ENCODE data around the gene CMC2.

GRCh38 chr16:80954985-80955384 is 51.7 kb downstream of the CMC2 start:
- no peak for TF ChIP-seq RFX5 (IDR thresholded peaks at IDR 0.05; ENCODE audit: low read depth, low read length)
- TF ChIP-seq, protein P1, sequence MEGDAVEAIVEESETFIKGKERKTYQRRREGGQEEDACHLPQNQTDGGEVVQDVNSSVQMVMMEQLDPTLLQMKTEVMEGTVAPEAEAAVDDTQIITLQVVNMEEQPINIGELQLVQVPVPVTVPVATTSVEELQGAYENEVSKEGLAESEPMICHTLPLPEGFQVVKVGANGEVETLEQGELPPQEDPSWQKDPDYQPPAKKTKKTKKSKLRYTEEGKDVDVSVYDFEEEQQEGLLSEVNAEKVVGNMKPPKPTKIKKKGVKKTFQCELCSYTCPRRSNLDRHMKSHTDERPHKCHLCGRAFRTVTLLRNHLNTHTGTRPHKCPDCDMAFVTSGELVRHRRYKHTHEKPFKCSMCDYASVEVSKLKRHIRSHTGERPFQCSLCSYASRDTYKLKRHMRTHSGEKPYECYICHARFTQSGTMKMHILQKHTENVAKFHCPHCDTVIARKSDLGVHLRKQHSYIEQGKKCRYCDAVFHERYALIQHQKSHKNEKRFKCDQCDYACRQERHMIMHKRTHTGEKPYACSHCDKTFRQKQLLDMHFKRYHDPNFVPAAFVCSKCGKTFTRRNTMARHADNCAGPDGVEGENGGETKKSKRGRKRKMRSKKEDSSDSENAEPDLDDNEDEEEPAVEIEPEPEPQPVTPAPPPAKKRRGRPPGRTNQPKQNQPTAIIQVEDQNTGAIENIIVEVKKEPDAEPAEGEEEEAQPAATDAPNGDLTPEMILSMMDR (IDR thresholded peaks at IDR 0.05 in 2 of 3, conservative IDR thresholded peaks at IDR 0.05 in 1 of 3; ENCODE audit: control insufficient read depth in 2 of 3, extremely low read depth in 1 of 3, insufficient read depth in 1 of 3, low read depth in 3 of 3, low read length in 3 of 3): no peak
- TF ChIP-seq, protein P2, sequence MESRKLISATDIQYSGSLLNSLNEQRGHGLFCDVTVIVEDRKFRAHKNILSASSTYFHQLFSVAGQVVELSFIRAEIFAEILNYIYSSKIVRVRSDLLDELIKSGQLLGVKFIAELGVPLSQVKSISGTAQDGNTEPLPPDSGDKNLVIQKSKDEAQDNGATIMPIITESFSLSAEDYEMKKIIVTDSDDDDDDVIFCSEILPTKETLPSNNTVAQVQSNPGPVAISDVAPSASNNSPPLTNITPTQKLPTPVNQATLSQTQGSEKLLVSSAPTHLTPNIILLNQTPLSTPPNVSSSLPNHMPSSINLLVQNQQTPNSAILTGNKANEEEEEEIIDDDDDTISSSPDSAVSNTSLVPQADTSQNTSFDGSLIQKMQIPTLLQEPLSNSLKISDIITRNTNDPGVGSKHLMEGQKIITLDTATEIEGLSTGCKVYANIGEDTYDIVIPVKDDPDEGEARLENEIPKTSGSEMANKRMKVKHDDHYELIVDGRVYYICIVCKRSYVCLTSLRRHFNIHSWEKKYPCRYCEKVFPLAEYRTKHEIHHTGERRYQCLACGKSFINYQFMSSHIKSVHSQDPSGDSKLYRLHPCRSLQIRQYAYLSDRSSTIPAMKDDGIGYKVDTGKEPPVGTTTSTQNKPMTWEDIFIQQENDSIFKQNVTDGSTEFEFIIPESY (IDR thresholded peaks at IDR 0.05): no peak
- TF ChIP-seq, protein P3, sequence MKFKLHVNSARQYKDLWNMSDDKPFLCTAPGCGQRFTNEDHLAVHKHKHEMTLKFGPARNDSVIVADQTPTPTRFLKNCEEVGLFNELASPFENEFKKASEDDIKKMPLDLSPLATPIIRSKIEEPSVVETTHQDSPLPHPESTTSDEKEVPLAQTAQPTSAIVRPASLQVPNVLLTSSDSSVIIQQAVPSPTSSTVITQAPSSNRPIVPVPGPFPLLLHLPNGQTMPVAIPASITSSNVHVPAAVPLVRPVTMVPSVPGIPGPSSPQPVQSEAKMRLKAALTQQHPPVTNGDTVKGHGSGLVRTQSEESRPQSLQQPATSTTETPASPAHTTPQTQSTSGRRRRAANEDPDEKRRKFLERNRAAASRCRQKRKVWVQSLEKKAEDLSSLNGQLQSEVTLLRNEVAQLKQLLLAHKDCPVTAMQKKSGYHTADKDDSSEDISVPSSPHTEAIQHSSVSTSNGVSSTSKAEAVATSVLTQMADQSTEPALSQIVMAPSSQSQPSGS (IDR thresholded peaks at IDR 0.05; ENCODE audit: low read length): no peak
- no peak for TF ChIP-seq MYC (IDR thresholded peaks at IDR 0.05; ENCODE audit: insufficient read depth, insufficient read length, insufficient replicate concordance, low read length, severe bottlenecking)
- TF ChIP-seq MXI1 (IDR thresholded peaks at IDR 0.05; ENCODE audit: low read depth, low read length): no peak
- no peak for TF ChIP-seq FOXK2 (IDR thresholded peaks at IDR 0.05)
- TF ChIP-seq POLR2AphosphoS5 (IDR thresholded peaks at IDR 0.05; ENCODE audit: low read length): no peak
- TF ChIP-seq TAF1 (IDR thresholded peaks at IDR 0.05; ENCODE audit: borderline replicate concordance, low read depth, low read length): no peak
- no peak for TF ChIP-seq PKNOX1 (IDR thresholded peaks at IDR 0.05)
- no peak for TF ChIP-seq BCL11A (IDR thresholded peaks at IDR 0.05; ENCODE audit: low read depth, low read length)
- no peak for TF ChIP-seq ZNF274 (IDR thresholded peaks at IDR 0.05; ENCODE audit: insufficient read depth, insufficient read length)
- no peak for TF ChIP-seq TCF3 (IDR thresholded peaks at IDR 0.05; ENCODE audit: borderline replicate concordance, insufficient read depth, low read depth, low read length)

Measured in GM12878 (cell line).